Endothelial cell of umbilical vein (primary cell): ENCODE measurements around the gene SLC10A1. TPM values are rescaled to one million over a fixed set of nuclear protein-coding genes. Genes with fewer than 3 reads are reported as not detected.

Experiments
- Bru-seq: library from RNA; stranded (reverse); fragments of 400-500 nt; gene quantifications from one replicate; lab custom pipeline; 2021; lab: Mats Ljungman, UMichigan
- BruChase-seq, 2 experiments: library from RNA; stranded (reverse); fragments of 400-500 nt; gene quantifications; one replicate each; lab custom pipeline; 2021; lab: Mats Ljungman, UMichigan
- BruUV-seq: library from RNA; stranded (reverse); fragments of 400-500 nt; replicated peaks from 2 replicates; lab custom pipeline; 2021; lab: Mats Ljungman, UMichigan
- CTCF ChIA-PET: fragments of 300-600, 350-600 bp; sonication (Branson Sonifier 250); formaldehyde crosslinking; loops from one replicate; lab custom pipeline; 2021; ENCODE audit warnings: antibody characterized with exemption, inconsistent platforms; lab: Charles Lee
- POLR2A ChIA-PET: fragments of 300-600, 350-600 bp; sonication (Branson Sonifier 250); formaldehyde crosslinking; loops from one replicate; lab custom pipeline; 2021; ENCODE audit warnings: antibody characterized with exemption, inconsistent platforms; lab: Charles Lee
- DNase-seq: peaks from one replicate; pipeline ENCODE4 v3.0.0-alpha.2; 2011; ENCODE audit warnings: low read depth, low spot score
- FAIRE-seq: peaks from 2 replicates; lab custom pipeline; 2011; peaks lifted over from hg19 to GRCh38; lab: Jason Lieb, UNC
- H2AFZ ChIP-seq: 2 replicates; pipeline ENCODE4 v1.6.0; 2012; ENCODE audit warnings: low read depth, low read length, control low read depth, inconsistent platforms
- H3K27ac ChIP-seq: 2 replicates; pipeline ENCODE4 v1.5.1; 2011; ENCODE audit warnings: low read depth, mild to moderate bottlenecking, control low read depth, low read length, moderate library complexity; ENCODE audit not compliant: insufficient read depth
- H3K27me3 ChIP-seq, 2 experiments: 2 replicates each; pipeline versions ENCODE4 v1.6.0 to v1.6.1; 2011; ENCODE audit warnings: low read length in 2 of 2, mixed read lengths in 1 of 2; ENCODE audit not compliant: control insufficient read depth in 2 of 2, insufficient read depth in 2 of 2
- H3K36me3 ChIP-seq, 2 experiments: 2 replicates in 1 of 2; 3 replicates in 1 of 2; pipeline ENCODE4 v1.5.1; 2011; ENCODE audit warnings: low read length in 2 of 2, mild to moderate bottlenecking in 1 of 2, moderate library complexity in 1 of 2; ENCODE audit not compliant: control insufficient read depth in 2 of 2, insufficient read depth in 2 of 2; ENCODE audit errors: extremely low read depth in 1 of 2
- H3K4me1 ChIP-seq: 3 replicates; pipeline ENCODE4 v1.5.1; 2011; ENCODE audit warnings: mild to moderate bottlenecking, low read length; ENCODE audit not compliant: control insufficient read depth, insufficient read depth; ENCODE audit errors: extremely low read depth
- H3K4me2 ChIP-seq: 2 replicates; pipeline ENCODE4 v1.6.1; 2011; ENCODE audit warnings: low read length, control low read depth, mixed read lengths; ENCODE audit not compliant: insufficient read depth
- H3K4me3 ChIP-seq, 3 experiments: fragments of 200-600 bp in 1 of 3; sonication (generic), shearing (Covaris generic) in 1 of 3; replicated peaks in 1 of 3; 2 replicates each; pipeline ENCODE4 v1.5.1; 2011 to 2016; ENCODE audit warnings: control low read depth in 3 of 3, low read length in 3 of 3, mild to moderate bottlenecking in 2 of 3, inconsistent platforms in 1 of 3, low read depth in 1 of 3, moderate library complexity in 1 of 3; ENCODE audit not compliant: insufficient read depth in 1 of 3
- H3K79me2 ChIP-seq: 2 replicates; pipeline ENCODE4 v1.6.0; 2012; ENCODE audit warnings: low read length, inconsistent platforms; ENCODE audit not compliant: control insufficient read depth, insufficient read depth
- H3K9ac ChIP-seq: replicated peaks from 2 replicates; pipeline ENCODE3; 2011; ENCODE audit warnings: low read length, control low read depth; ENCODE audit not compliant: insufficient read depth; ENCODE audit errors: extremely low read depth
- H3K9me1 ChIP-seq: replicated peaks from 3 replicates; pipeline ENCODE4 v1.6.0; 2011; ENCODE audit warnings: mild to moderate bottlenecking, low read length; ENCODE audit not compliant: control insufficient read depth, insufficient read depth; ENCODE audit errors: extremely low read depth
- H3K9me3 ChIP-seq: replicated peaks from 2 replicates; pipeline ENCODE4 v1.5.1; 2012; ENCODE audit warnings: low read length, inconsistent platforms; ENCODE audit not compliant: control insufficient read depth, insufficient read depth
- H4K20me1 ChIP-seq: replicated peaks from 2 replicates; pipeline ENCODE3; 2011; ENCODE audit warnings: mild to moderate bottlenecking, low read length; ENCODE audit not compliant: control insufficient read depth, insufficient read depth; ENCODE audit errors: extremely low read depth
- CTCF ChIP-seq, 2 donors: IDR thresholded peaks; 1 replicate in 1 of 2; 2 replicates in 1 of 2; pipeline ENCODE4 v1.5.1; 2011; ENCODE audit warnings: low read length in 2 of 2, mild to moderate bottlenecking in 2 of 2, moderate library complexity in 2 of 2, control low read depth in 1 of 2, inconsistent platforms in 1 of 2, low read depth in 1 of 2; ENCODE audit not compliant: insufficient read depth in 1 of 2; ENCODE audit errors: extremely low read depth in 1 of 2
- FOS ChIP-seq: IDR thresholded peaks from 2 replicates; pipeline ENCODE4 v1.6.1; 2011; ENCODE audit warnings: mild to moderate bottlenecking, low read length, moderate library complexity, borderline replicate concordance; ENCODE audit not compliant: insufficient read depth
- GATA2 ChIP-seq: IDR thresholded peaks from 2 replicates; pipeline ENCODE4 v1.7.0; 2011; ENCODE audit warnings: low read depth, mild to moderate bottlenecking, moderate library complexity, mixed read lengths, low read length; ENCODE audit not compliant: insufficient read length, insufficient read depth
- POLR2AphosphoS5 ChIP-seq: IDR thresholded peaks from 2 replicates; pipeline ENCODE4 v1.6.1; 2012; ENCODE audit warnings: low read depth, mild to moderate bottlenecking, control low read depth, low read length, moderate library complexity; ENCODE audit not compliant: insufficient read depth
- dilution Hi-C: fragments of 300-500 bp; cut with MboI; formaldehyde crosslinking; loops from one replicate; pipeline ENCODE4 v1.15.0; 2019; ENCODE audit warnings: low sequenced_read_pairs; ENCODE audit not compliant: extremely low pct_ligation_motif_present
- intact Hi-C: fragments of 100-400 bp; cut with micrococcal nuclease; formaldehyde crosslinking; loops from one replicate; pipeline ENCODE4 v1.10.0; 2022
- long read RNA-seq: library from polyadenylated mRNA; stranded (forward); transcript quantifications from one replicate; pipeline ENCODE4 v2.0.0, GENCODE V29; 2021
- polyA minus RNA-seq, 3 experiments: library from RNA; depleted of rRNA, polyadenylated mRNA; stranded (reverse); fragments of >200 nt; gene quantifications; 1 replicate in 1 of 3; 2 replicates in 2 of 3; pipeline ENCODE4 v1.2.3, GENCODE V29; 2011
- polyA plus RNA-seq, 4 experiments: library from polyadenylated mRNA; depleted of rRNA in 3 of 4; stranded (reverse) in 3 of 4; unstranded in 1 of 4; fragments of >200 nt; gene quantifications; 2 replicates each; pipeline versions ENCODE4 v1.2.1 to v1.2.3, GENCODE V29; 2011 to 2012; ENCODE audit warnings: missing spikeins in 1 of 4
- total RNA-seq: library from RNA; stranded (reverse); gene quantifications from 2 replicates; pipeline ENCODE4 v1.2.3, GENCODE V29; 2021

Gene SLC10A1
- total RNA-seq (not detected in 2 replicates), polyA plus RNA-seq (not detected in 2 replicates), polyA minus RNA-seq (not detected in 2 replicates), Bru-seq, nascent RNA (not detected), BruChase-seq, experiment 1, labeled RNA remaining after a 6-hour chase (not detected), BruChase-seq, experiment 2, labeled RNA remaining after a 2-hour chase (not detected)
- not detected in 2 replicates for polyA plus RNA-seq (2011; cell fraction: cytosol; rRNA removed)
- polyA plus RNA-seq (2011; cell fraction: nucleus; rRNA removed), result not detected in 2 replicates
- not detected in 2 replicates for polyA plus RNA-seq (2012)
- not detected for polyA minus RNA-seq (2011; cell fraction: cytosol; rRNA and poly(A)+ RNA removed)
- polyA minus RNA-seq (2011; cell fraction: nucleus; rRNA and poly(A)+ RNA removed), result not detected in 2 replicates
- long read RNA-seq, partial matches to known transcripts, result 0 of 5 reads
- long read RNA-seq, other reads (novel, unspliced or antisense), result 5 of 5 reads

DNA sequence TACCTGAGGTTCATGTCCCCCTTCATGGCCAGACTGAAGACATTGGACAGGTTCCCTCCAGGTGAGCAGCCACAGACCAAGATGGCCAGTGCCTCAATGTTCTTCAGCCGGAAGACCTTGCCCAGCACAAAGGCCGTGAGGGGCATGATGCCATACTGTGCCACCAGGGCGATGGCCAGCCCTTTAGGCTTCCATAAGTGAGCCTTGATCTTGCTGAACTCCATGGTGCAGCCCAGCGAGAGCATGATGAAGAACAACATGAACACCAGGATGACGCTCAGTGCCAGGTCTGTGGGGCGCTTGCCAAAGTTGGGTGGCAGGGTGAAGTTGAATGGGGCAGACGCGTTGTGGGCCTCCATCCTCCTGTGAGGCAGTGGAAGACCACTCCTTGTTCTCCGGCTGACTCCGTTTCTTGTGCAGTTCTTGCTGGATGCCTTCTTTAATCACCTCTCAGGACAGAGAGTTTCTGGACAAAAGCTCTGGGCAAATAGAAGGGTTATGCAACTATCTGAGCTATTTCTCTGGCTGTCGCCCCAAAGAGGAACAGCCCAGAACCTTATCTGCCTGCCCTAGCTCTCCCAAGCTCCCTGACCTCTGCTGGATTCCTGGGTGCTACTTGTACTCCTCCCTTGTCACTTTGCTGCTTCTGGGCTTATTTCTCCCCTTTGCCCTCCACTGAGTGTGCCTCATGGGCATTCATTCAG is at the start of gene SLC10A1:
TSS of gene SLC10A1 (minus strand) at position 445 of the 704 bp plus-strand sequence. CDS start at position 359, 86 bp downstream.
- Histone ChIP-seq H3K27me3 (peaks cover 0 to 2% of the 10 kb centered on the region in 2 experiments), H2AFZ (no peak within 1 kb of the TSS), H4K20me1 (no peaks in the 10 kb centered on the region), H3K4me3 (no peak within 1 kb of the TSS), H3K9me3 (no peaks in the 10 kb centered on the region), H3K4me1 (no peaks in the 10 kb centered on the region), H3K9me1 (no peaks in the 10 kb centered on the region), H3K79me2 (no peaks in the 10 kb centered on the region), H3K4me2 (no peak within 1 kb of the TSS), H3K36me3 (no peaks in the 10 kb centered on the region), H3K27ac (no peak within 1 kb of the TSS), H3K9ac (no peak within 1 kb of the TSS)
- ChIA-PET POLR2A (no interaction called here), CTCF (interaction anchor here (1.4 kb wide), 1 partner anchor 21 kb away, joined by 6 read pairs; no protein-coding TSS in a partner anchor)
- no peak for TF ChIP-seq GATA2
- no peak for TF ChIP-seq POLR2AphosphoS5
- no TSS peak for BruUV-seq
- dilution Hi-C loops (no loop called here), intact Hi-C loops (no loop called here)
- FAIRE-seq (no peak), DNase-seq (no peak)

GRCh38 chr14:69845787-69846186 is 48.7 kb upstream of the SLC10A1 start:
- ChIA-PET CTCF (interaction anchor here (1.9 kb wide), 1 partner anchor 182 kb away, joined by 4 read pairs; no protein-coding TSS in a partner anchor), POLR2A (no interaction called here)
- no peak overlapping the region for H3K4me2 ChIP-seq
- no TSS peak for BruUV-seq
- H3K4me1 ChIP-seq, result no peaks in the 10 kb centered on the region
- peaks cover 3% of the 10 kb centered on the region in 2 experiments for H3K27me3 ChIP-seq
- no peak for FAIRE-seq
- DNase-seq, result no peak
- H3K4me3 ChIP-seq, result no peak overlapping the region
- H3K9ac ChIP-seq, result no peak overlapping the region
- no peaks in the 10 kb centered on the region for H3K79me2 ChIP-seq
- H3K9me1 ChIP-seq, result no peaks in the 10 kb centered on the region
- no peak overlapping the region for H3K27ac ChIP-seq
- H3K9me3 ChIP-seq, result no peaks in the 10 kb centered on the region
- no peaks in the 10 kb centered on the region for H4K20me1 ChIP-seq
- no peaks in the 10 kb centered on the region for H3K36me3 ChIP-seq
- dilution Hi-C loops (no loop called here), intact Hi-C loops (no loop called here)
- TF ChIP-seq CTCF (IDR thresholded peaks at IDR 0.05; ENCODE audit: extremely low read depth in 1 of 2, insufficient read depth in 1 of 2, low read depth in 1 of 2, low read length in 2 of 2), result no peak
- no peak for TF ChIP-seq FOS
- TF ChIP-seq POLR2AphosphoS5, result no peak
- TF ChIP-seq GATA2, result no peak
- no peak overlapping the region for H2AFZ ChIP-seq
